HepG2 (cell line): ENCODE measurements around the gene SLC35F6. TPM values are rescaled to one million over a fixed set of nuclear protein-coding genes. Genes with fewer than 3 reads are reported as not detected.

Experiments
- ATAC-seq: fragments of 200-7000 bp; cut with Tn5 transposase; 3 replicates; pipeline ENCODE4 v1.9.1; 2020; ENCODE audit warnings: mild to moderate bottlenecking, moderate library complexity
- BruUV-seq: library from RNA; stranded (reverse); fragments of 400-500 nt; replicated peaks from 2 replicates; lab custom pipeline; 2021; lab: Mats Ljungman, UMichigan
- CTCF ChIA-PET: fragments of 300-600 bp; formaldehyde crosslinking; extraction: SDS; loops from one replicate; lab custom pipeline; 2021; ENCODE audit warnings: low total read pairs, inconsistent platforms, low intra/inter-chr PET ratio; lab: Yijun Ruan, JAX
- POLR2A ChIA-PET: fragments of 350-600 bp; sonication (Branson Sonifier 250); formaldehyde crosslinking; loops from one replicate; lab custom pipeline; 2020; ENCODE audit warnings: antibody characterized with exemption, inconsistent platforms; lab: Yijun Ruan, JAX
- DNase-seq: peaks from one replicate; pipeline ENCODE4 v3.0.0-alpha.2; 2015; ENCODE audit warnings: low spot score
- FAIRE-seq: peaks from 3 replicates; lab custom pipeline; 2011; peaks lifted over from hg19 to GRCh38; lab: Jason Lieb, UNC
- H2AFZ ChIP-seq: one replicate; pipeline ENCODE4 v1.6.1; 2011; ENCODE audit warnings: low read length, inconsistent platforms
- H3K27ac ChIP-seq: fragments of 300-600 bp; 3 replicates; pipeline ENCODE4 v1.8.0; 2011; ENCODE audit warnings: mixed run types, mild to moderate bottlenecking, mixed read lengths, low read length, inconsistent platforms; ENCODE audit not compliant: insufficient read depth; ENCODE audit errors: extremely low read length
- H3K27me3 ChIP-seq, 2 experiments: fragments of 200-600 bp in 1 of 2; 2 replicates in 1 of 2; 3 replicates in 1 of 2; pipeline versions ENCODE4 v1.6.0 to v1.8.0; 2011; ENCODE audit warnings: low read length in 2 of 2, mild to moderate bottlenecking in 2 of 2, moderate library complexity in 2 of 2, inconsistent platforms in 1 of 2; ENCODE audit not compliant: insufficient read depth in 2 of 2, control insufficient read depth in 1 of 2
- H3K36me3 ChIP-seq, 2 experiments: fragments of 200-600 bp in 1 of 2; replicated peaks in 1 of 2; 2 replicates in 1 of 2; 3 replicates in 1 of 2; pipeline versions ENCODE4 v1.5.1 to v1.8.0; 2011; ENCODE audit warnings: low read length in 2 of 2, inconsistent platforms in 1 of 2; ENCODE audit not compliant: insufficient read depth in 2 of 2, control insufficient read depth in 1 of 2
- H3K4me1 ChIP-seq: 2 replicates; pipeline ENCODE4 v1.5.1; 2012; ENCODE audit warnings: low read length, inconsistent platforms; ENCODE audit not compliant: insufficient read depth
- H3K4me2 ChIP-seq: 2 replicates; pipeline ENCODE4 v1.6.0; 2011; ENCODE audit warnings: low read depth, low read length, inconsistent platforms
- H3K4me3 ChIP-seq, 3 experiments: fragments of 200-600 bp in 1 of 3; sonication (generic), shearing (Covaris generic) in 1 of 3; replicated peaks in 1 of 3; 2 replicates each; pipeline ENCODE4 v1.5.1; 2011 to 2016; ENCODE audit warnings: low read length in 3 of 3, inconsistent platforms in 2 of 3, low read depth in 2 of 3, mild to moderate bottlenecking in 2 of 3, control low read depth in 1 of 3, mixed read lengths in 1 of 3; ENCODE audit not compliant: insufficient read depth in 1 of 3
- H3K79me2 ChIP-seq: one replicate; pipeline ENCODE4 v1.6.1; 2011; ENCODE audit warnings: low read length, inconsistent platforms; ENCODE audit not compliant: insufficient read depth
- H3K9ac ChIP-seq: 2 replicates; pipeline ENCODE4 v1.6.0; 2011; ENCODE audit warnings: mild to moderate bottlenecking, low read depth, low read length, inconsistent platforms; ENCODE audit not compliant: insufficient read depth
- H3K9me3 ChIP-seq: 2 replicates; pipeline ENCODE4 v1.5.1; 2012; ENCODE audit warnings: mild to moderate bottlenecking, low read length
- H4K20me1 ChIP-seq: 2 replicates; pipeline ENCODE4 v1.6.0; 2011; ENCODE audit warnings: inconsistent platforms, mild to moderate bottlenecking, low read length, moderate library complexity; ENCODE audit not compliant: insufficient read depth
- DNMT1 ChIP-seq: sonication (generic); formaldehyde crosslinking; IDR thresholded peaks from 2 replicates; pipeline ENCODE4 v1.5.1; 2020; ENCODE audit warnings: mild to moderate bottlenecking, missing genetic modification reagents
- FOXA1 ChIP-seq, 2 experiments: fragments of 450-650 bp in 1 of 2; sonication (generic) in 1 of 2; formaldehyde crosslinking in 1 of 2; IDR thresholded peaks; 2 replicates each; pipeline versions ENCODE4 v1.4.0 to v1.6.1; 2016 to 2020; ENCODE audit warnings: missing genetic modification reagents in 1 of 2
- JDP2 ChIP-seq: sonication (generic); formaldehyde crosslinking; IDR thresholded peaks from 2 replicates; pipeline ENCODE4 v1.8.1; 2022; ENCODE audit warnings: missing genetic modification reagents, borderline replicate concordance
- PAF1 ChIP-seq: IDR thresholded peaks from 2 replicates; pipeline ENCODE4 v1.6.1; 2016; ENCODE audit warnings: missing genetic modification reagents, missing compliant biosample characterization
- U2AF2 ChIP-seq: fragments of 200-400 bp; formaldehyde crosslinking; IDR thresholded peaks from 2 replicates; pipeline ENCODE4 v1.6.1; 2017; ENCODE audit warnings: low read depth, mild to moderate bottlenecking, low read length
- ZFP62 ChIP-seq: sonication (generic); formaldehyde crosslinking; IDR thresholded peaks from 2 replicates; pipeline ENCODE4 v1.4.0; 2020; ENCODE audit warnings: missing genetic modification reagents
- ZNF207 ChIP-seq: fragments of 450-650 bp; IDR thresholded peaks from 2 replicates; pipeline ENCODE4 v1.6.1; 2016; ENCODE audit warnings: antibody characterized with exemption, borderline replicate concordance
- ZNF274 ChIP-seq: sonication (generic); formaldehyde crosslinking; IDR thresholded peaks from 2 replicates; pipeline ENCODE4 v1.5.1; 2020; ENCODE audit warnings: mild to moderate bottlenecking, missing genetic modification reagents
- ZNF709 ChIP-seq: sonication (generic); formaldehyde crosslinking; IDR thresholded peaks from 2 replicates; pipeline ENCODE4 v1.5.0; 2020; ENCODE audit warnings: mild to moderate bottlenecking, missing genetic modification reagents
- WGBS: methylation state at CpG from one replicate; pipeline ENCODE4 v1.1.6; 2017; ENCODE audit warnings: low lambda C conversion rate; 5-methylcytosine and 5-hydroxymethylcytosine counted together
- in situ Hi-C: cut with HindIII; loops from 2 replicates; pipeline ENCODE4 v1.10.0; 2017; ENCODE audit warnings: low pct_unique_long_range_greater_than_20kb; ENCODE audit not compliant: extremely low pct_ligation_motif_present
- intact Hi-C: fragments of 100-400 bp; cut with micrococcal nuclease; formaldehyde crosslinking; loops from one replicate; pipeline ENCODE4 v1.10.0; 2022; ENCODE audit not compliant: unreplicated experiment
- polyA plus RNA-seq, 8 experiments: library from polyadenylated mRNA; depleted of rRNA in 3 of 8; stranded (reverse) in 7 of 8; unstranded in 1 of 8; fragments of >200 nt; fragmentation: Illumina TruSeq in 4 of 8; extraction: Trizol in 4 of 8; gene quantifications; 2 replicates each; pipeline versions ENCODE4 v1.2.1 to v1.2.3, GENCODE V29; 2011 to 2016; ENCODE audit warnings: low read depth in 4 of 8, missing spikeins in 1 of 8, mixed read lengths in 1 of 8; ENCODE audit not compliant: insufficient read depth in 1 of 8
- total RNA-seq, 5 experiments: library from RNA; depleted of rRNA; stranded (reverse); fragments of >200 nt; fragmentation: Illumina TruSeq; extraction: Trizol; gene quantifications; 2 replicates each; pipeline ENCODE4 v1.2.3, GENCODE V29; 2016; ENCODE audit warnings: low read depth in 1 of 5
- TF ChIP-seq, protein P1 (sequence below): sonication (generic); formaldehyde crosslinking; IDR thresholded peaks from 2 replicates; pipeline ENCODE4 v1.5.1; 2020; ENCODE audit warnings: missing genetic modification reagents, mild to moderate bottlenecking, borderline replicate concordance
- TF ChIP-seq, protein P2 (sequence below): sonication (generic); formaldehyde crosslinking; IDR thresholded peaks from 2 replicates; pipeline ENCODE4 v1.4.0; 2020; ENCODE audit warnings: mild to moderate bottlenecking, missing genetic modification reagents
- TF ChIP-seq, protein P3 (sequence below): sonication (generic); formaldehyde crosslinking; IDR thresholded peaks from 2 replicates; pipeline ENCODE4 v1.4.0; 2020; ENCODE audit warnings: mild to moderate bottlenecking, missing genetic modification reagents, borderline replicate concordance
- TF ChIP-seq, protein P4 (sequence below): sonication (generic); formaldehyde crosslinking; IDR thresholded peaks from 2 replicates; pipeline ENCODE4 v1.5.0; 2020; ENCODE audit warnings: missing genetic modification reagents
- TF ChIP-seq, protein P5 (sequence below): sonication (generic); formaldehyde crosslinking; IDR thresholded peaks from 2 replicates; pipeline ENCODE4 v1.5.0; 2020; ENCODE audit warnings: mild to moderate bottlenecking, missing genetic modification reagents, moderate library complexity

SLC35F6 gene
- total and polyA plus RNA-seq, 2 of the 13 experiments (the other 11 are each of a cell fraction or from before 2014, with no cell fraction given): 15.2 to 21.2 TPM

DNA sequence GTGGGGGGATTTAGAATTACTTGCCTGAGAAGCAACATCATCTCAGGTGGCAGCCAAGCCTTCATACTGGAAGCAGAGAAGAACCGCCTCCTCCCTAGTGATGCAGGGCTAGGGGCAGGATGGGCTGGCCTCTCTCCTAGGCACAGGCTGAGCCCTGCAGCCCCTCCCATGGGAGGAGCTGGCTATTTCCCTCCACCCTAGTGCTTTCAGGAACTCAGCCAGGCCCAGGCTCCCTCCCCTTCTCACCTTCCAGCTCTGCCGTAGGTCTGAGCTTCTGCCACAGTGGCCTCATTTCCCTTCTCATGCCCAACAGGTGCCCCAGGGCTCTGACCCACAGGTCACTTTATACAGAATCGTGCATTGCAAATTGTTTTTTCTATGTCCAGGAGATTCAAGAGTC, 52.8 kb downstream of the SLC35F6 start:
- no peaks in the 10 kb centered on the region for H3K36me3 ChIP-seq
- CTCF ChIA-PET: no interaction called here
- no peak for ATAC-seq
- H3K27ac ChIP-seq: no peak overlapping the region
- no peaks in the 10 kb centered on the region for H3K9me3 ChIP-seq
- intact Hi-C loops (no loop called here), in situ Hi-C loops (no loop called here)
- no peak for DNase-seq
- H3K4me1 ChIP-seq: no peaks in the 10 kb centered on the region
- BruUV-seq: no TSS peak
- H3K4me2 ChIP-seq: no peak overlapping the region
- no peak for FAIRE-seq
- H2AFZ ChIP-seq: no peak overlapping the region
- no peaks in the 10 kb centered on the region for H4K20me1 ChIP-seq
- no peak overlapping the region for H3K4me3 ChIP-seq
- no peaks in the 10 kb centered on the region for H3K79me2 ChIP-seq
- TF ChIP-seq JDP2 (CRISPR knock-in tag) (no peak), U2AF2 (no peak), FOXA1 (IDR thresholded peaks at IDR 0.05) (no peak), FOXA1 (CRISPR knock-in tag; IDR thresholded peaks at IDR 0.05) (no peak), ZFP62 (CRISPR knock-in tag) (no peak), DNMT1 (CRISPR knock-in tag) (no peak), ZNF207 (no peak), ZNF274 (CRISPR knock-in tag) (no peak), ZNF709 (CRISPR knock-in tag) (no peak), PAF1 (CRISPR knock-in tag) (no peak)
- TF ChIP-seq, protein P1, sequence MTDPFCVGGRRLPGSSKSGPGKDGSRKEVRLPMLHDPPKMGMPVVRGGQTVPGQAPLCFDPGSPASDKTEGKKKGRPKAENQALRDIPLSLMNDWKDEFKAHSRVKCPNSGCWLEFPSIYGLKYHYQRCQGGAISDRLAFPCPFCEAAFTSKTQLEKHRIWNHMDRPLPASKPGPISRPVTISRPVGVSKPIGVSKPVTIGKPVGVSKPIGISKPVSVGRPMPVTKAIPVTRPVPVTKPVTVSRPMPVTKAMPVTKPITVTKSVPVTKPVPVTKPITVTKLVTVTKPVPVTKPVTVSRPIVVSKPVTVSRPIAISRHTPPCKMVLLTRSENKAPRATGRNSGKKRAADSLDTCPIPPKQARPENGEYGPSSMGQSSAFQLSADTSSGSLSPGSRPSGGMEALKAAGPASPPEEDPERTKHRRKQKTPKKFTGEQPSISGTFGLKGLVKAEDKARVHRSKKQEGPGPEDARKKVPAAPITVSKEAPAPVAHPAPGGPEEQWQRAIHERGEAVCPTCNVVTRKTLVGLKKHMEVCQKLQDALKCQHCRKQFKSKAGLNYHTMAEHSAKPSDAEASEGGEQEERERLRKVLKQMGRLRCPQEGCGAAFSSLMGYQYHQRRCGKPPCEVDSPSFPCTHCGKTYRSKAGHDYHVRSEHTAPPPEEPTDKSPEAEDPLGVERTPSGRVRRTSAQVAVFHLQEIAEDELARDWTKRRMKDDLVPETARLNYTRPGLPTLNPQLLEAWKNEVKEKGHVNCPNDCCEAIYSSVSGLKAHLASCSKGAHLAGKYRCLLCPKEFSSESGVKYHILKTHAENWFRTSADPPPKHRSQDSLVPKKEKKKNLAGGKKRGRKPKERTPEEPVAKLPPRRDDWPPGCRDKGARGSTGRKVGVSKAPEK (CRISPR knock-in tag): no peak
- TF ChIP-seq, protein P2, sequence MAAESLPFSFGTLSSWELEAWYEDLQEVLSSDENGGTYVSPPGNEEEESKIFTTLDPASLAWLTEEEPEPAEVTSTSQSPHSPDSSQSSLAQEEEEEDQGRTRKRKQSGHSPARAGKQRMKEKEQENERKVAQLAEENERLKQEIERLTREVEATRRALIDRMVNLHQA (CRISPR knock-in tag): no peak
- TF ChIP-seq, protein P3, sequence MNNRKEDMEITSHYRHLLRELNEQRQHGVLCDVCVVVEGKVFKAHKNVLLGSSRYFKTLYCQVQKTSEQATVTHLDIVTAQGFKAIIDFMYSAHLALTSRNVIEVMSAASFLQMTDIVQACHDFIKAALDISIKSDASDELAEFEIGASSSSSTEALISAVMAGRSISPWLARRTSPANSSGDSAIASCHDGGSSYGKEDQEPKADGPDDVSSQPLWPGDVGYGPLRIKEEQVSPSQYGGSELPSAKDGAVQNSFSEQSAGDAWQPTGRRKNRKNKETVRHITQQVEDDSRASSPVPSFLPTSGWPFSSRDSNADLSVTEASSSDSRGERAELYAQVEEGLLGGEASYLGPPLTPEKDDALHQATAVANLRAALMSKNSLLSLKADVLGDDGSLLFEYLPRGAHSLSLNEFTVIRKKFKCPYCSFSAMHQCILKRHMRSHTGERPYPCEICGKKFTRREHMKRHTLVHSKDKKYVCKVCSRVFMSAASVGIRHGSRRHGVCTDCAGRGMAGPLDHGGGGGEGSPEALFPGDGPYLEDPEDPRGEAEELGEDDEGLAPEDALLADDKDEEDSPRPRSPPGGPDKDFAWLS (CRISPR knock-in tag): no peak
- TF ChIP-seq, protein P4, sequence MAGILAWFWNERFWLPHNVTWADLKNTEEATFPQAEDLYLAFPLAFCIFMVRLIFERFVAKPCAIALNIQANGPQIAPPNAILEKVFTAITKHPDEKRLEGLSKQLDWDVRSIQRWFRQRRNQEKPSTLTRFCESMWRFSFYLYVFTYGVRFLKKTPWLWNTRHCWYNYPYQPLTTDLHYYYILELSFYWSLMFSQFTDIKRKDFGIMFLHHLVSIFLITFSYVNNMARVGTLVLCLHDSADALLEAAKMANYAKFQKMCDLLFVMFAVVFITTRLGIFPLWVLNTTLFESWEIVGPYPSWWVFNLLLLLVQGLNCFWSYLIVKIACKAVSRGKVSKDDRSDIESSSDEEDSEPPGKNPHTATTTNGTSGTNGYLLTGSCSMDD (CRISPR knock-in tag): no peak
- TF ChIP-seq, protein P5, sequence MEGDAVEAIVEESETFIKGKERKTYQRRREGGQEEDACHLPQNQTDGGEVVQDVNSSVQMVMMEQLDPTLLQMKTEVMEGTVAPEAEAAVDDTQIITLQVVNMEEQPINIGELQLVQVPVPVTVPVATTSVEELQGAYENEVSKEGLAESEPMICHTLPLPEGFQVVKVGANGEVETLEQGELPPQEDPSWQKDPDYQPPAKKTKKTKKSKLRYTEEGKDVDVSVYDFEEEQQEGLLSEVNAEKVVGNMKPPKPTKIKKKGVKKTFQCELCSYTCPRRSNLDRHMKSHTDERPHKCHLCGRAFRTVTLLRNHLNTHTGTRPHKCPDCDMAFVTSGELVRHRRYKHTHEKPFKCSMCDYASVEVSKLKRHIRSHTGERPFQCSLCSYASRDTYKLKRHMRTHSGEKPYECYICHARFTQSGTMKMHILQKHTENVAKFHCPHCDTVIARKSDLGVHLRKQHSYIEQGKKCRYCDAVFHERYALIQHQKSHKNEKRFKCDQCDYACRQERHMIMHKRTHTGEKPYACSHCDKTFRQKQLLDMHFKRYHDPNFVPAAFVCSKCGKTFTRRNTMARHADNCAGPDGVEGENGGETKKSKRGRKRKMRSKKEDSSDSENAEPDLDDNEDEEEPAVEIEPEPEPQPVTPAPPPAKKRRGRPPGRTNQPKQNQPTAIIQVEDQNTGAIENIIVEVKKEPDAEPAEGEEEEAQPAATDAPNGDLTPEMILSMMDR (CRISPR knock-in tag): no peak
- H3K27me3 ChIP-seq: peaks cover 3 to 35% of the 10 kb centered on the region in 2 experiments; a peak in 3 of 5 replicates
- no peak overlapping the region for H3K9ac ChIP-seq
- POLR2A ChIA-PET: no interaction called here
- WGBS: 19% methylated on average over 3 of the region's 3 CpGs
